Measurements from ENCODE around the gene TNN. TPM values are rescaled to one million over a fixed set of nuclear protein-coding genes. Genes with fewer than 3 reads are reported as not detected.
A peak's percentile ranks its signal among the peaks of the same experiment; 100 is the strongest.

Gene TNN
- total RNA-seq, 2 donors from 2014 or later, result 0.09 TPM; not detected in 1

DNA sequence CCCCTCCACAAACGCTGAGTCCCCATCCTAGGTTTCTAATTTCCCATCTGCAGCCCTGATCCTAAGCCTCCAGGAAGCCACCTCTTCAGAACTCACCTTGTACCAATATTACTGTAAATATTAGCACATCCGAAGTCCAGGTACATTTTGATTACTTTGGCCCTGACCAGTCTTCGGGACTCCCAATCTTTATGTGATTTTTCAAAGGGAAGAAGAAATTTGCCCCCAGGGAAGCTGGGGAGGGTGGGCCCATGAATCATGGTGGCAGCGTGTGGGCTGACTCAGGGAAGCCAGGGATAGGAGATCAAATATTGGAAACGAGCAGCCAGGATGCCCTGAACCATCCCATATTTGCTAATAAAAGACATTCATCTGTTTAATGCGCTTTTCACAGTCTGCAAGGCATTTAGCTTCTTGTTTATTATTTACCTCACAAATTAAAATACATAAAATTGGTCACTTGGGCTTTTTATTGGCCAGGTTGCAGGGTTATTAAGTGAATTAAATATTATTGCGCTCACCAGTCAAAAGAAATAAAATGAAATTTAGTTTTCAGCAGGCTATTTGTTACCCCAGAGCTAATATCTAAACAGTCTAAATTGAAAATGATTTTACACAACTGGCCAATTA is 78.4 kb downstream of the TNN start:
- H3K4me1 ChIP-seq (ENCODE audit: control insufficient read depth, insufficient read depth, low read length), result no peaks in the 10 kb centered on the region
- H3K4me1 Mint-ChIP-seq, result peaks cover 2% of the 10 kb centered on the region
- peaks cover 15% of the 10 kb centered on the region for H3K27me3 ChIP-seq (ENCODE audit: control insufficient read depth, insufficient read depth, low read length, poor library complexity, severe bottlenecking)
- no peaks in the 10 kb centered on the region for H3K36me3 ChIP-seq (ENCODE audit: control insufficient read depth, insufficient read depth, low read length)
- no peaks in the 10 kb centered on the region for H3K36me3 Mint-ChIP-seq (ENCODE audit: low read depth)
- no peaks in the 10 kb centered on the region for H3K9me3 Mint-ChIP-seq
- TF ChIP-seq, protein P1, sequence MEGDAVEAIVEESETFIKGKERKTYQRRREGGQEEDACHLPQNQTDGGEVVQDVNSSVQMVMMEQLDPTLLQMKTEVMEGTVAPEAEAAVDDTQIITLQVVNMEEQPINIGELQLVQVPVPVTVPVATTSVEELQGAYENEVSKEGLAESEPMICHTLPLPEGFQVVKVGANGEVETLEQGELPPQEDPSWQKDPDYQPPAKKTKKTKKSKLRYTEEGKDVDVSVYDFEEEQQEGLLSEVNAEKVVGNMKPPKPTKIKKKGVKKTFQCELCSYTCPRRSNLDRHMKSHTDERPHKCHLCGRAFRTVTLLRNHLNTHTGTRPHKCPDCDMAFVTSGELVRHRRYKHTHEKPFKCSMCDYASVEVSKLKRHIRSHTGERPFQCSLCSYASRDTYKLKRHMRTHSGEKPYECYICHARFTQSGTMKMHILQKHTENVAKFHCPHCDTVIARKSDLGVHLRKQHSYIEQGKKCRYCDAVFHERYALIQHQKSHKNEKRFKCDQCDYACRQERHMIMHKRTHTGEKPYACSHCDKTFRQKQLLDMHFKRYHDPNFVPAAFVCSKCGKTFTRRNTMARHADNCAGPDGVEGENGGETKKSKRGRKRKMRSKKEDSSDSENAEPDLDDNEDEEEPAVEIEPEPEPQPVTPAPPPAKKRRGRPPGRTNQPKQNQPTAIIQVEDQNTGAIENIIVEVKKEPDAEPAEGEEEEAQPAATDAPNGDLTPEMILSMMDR (conservative IDR thresholded peaks at IDR 0.05), result no peak
- no peak overlapping the region for H3K4me3 ChIP-seq (ENCODE audit: low read length)
- peaks cover 20% of the 10 kb centered on the region for H3K27me3 Mint-ChIP-seq (ENCODE audit: insufficient read depth)
- H3K9me3 ChIP-seq (ENCODE audit: control insufficient read depth, low read length), result no peaks in the 10 kb centered on the region
- peak overlapping the region; percentile 25 for H3K27ac ChIP-seq (ENCODE audit: low read depth, low read length)
- H3K4me3 Mint-ChIP-seq, result no peak overlapping the region
- 80 to 81% methylated on average over 3 to 6 of the region's 7 CpGs for WGBS, 2 experiments (ENCODE audit: insufficient coverage in 1 of 2, insufficient read length in 1 of 2)
- H3K27ac Mint-ChIP-seq, result no peak overlapping the region
- no peak overlapping the region for H3K9ac ChIP-seq (ENCODE audit: extremely low read depth, low read length, poor library complexity, severe bottlenecking)
- DNase-seq, result no peak

DNA sequence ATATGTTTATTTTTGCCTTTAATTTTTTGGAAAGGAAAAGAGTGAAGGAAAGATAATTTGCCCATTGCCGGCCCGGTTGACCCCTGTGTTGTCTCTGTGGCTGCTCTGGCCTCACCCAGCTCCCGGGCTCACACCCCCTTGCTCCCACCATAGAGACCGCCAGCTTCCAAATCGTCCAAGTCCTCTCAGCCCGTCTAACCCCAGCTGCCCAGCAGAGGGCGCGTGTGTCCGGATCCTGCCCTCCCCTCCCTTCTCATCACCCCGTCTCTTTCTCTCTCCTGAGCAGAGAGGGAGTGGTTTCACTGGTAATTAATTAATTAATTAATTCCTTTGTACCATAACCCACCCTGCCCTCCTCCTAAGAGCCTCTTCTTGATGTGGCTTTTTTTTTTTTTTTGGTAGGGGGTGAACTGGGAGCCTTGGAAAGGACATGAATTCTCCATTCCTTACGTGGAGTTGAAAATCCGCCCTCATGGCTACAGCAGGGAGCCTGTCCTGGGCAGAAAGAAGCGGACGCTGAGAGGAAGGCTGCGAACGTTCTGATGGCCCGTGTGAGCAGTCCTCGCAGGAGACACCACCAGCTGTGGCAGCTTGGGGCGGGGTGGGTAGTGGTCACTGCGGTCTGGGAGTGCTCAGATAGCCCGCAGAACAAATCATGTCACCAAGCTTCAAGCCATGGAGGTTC is 79.0 kb downstream of the TNN start:
- no peaks in the 10 kb centered on the region for H3K36me3 ChIP-seq (ENCODE audit: control insufficient read depth, insufficient read depth, low read length)
- TF ChIP-seq, protein P1 (conservative IDR thresholded peaks at IDR 0.05), result peak; percentile 91
- no peak overlapping the region for H3K27ac ChIP-seq (ENCODE audit: low read depth, low read length)
- Mint-ChIP-seq H3K27me3 (ENCODE audit: insufficient read depth) (peaks cover 27% of the 10 kb centered on the region), H3K36me3 (ENCODE audit: low read depth) (no peaks in the 10 kb centered on the region), H3K4me1 (peaks cover 2% of the 10 kb centered on the region), H3K4me3 (peak overlapping the region; percentile 45), H3K9me3 (no peaks in the 10 kb centered on the region), H3K27ac (no peak overlapping the region)
- 47 to 71% methylated on average over 9 to 19 of the region's 21 CpGs for WGBS, 2 experiments (ENCODE audit: insufficient coverage in 1 of 2, insufficient read length in 1 of 2)
- peak; percentile 96 for DNase-seq
- H3K27me3 ChIP-seq (ENCODE audit: control insufficient read depth, insufficient read depth, low read length, poor library complexity, severe bottlenecking), result peaks cover 22% of the 10 kb centered on the region
- H3K4me1 ChIP-seq (ENCODE audit: control insufficient read depth, insufficient read depth, low read length), result no peaks in the 10 kb centered on the region
- no peak overlapping the region for H3K9ac ChIP-seq (ENCODE audit: extremely low read depth, low read length, poor library complexity, severe bottlenecking)
- no peaks in the 10 kb centered on the region for H3K9me3 ChIP-seq (ENCODE audit: control insufficient read depth, low read length)
- no peak overlapping the region for H3K4me3 ChIP-seq (ENCODE audit: low read length)

DNA sequence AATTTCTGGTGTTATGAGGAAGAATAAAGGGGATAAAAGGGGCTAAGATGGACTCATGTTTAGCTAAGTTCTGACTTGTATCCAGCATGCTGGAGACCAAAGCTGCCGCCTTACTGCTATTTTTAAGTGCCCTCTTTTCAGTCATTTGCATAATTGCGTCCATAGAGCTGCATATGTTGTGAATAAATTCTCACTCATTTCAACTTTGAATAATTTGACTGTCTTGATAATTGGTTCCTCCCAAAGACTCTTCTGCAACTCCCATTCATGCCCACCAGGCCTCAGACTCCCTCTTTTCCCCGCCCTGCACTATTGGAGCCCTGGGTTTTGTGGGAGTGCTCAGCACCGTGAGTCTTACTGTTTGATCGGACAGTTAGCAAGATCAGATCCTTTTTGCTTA is 79.9 kb downstream of the TNN start:
- WGBS, 2 experiments (ENCODE audit: insufficient coverage in 1 of 2, insufficient read length in 1 of 2), result 65 to 95% methylated on average over 3 to 5 of the region's 5 CpGs
- TF ChIP-seq, protein P1 (conservative IDR thresholded peaks at IDR 0.05), result no peak
- peaks cover 4% of the 10 kb centered on the region for H3K4me1 Mint-ChIP-seq
- H3K4me3 ChIP-seq (ENCODE audit: low read length), result no peak overlapping the region
- H3K27me3 Mint-ChIP-seq (ENCODE audit: insufficient read depth), result peaks cover 36% of the 10 kb centered on the region
- H3K4me1 ChIP-seq (ENCODE audit: control insufficient read depth, insufficient read depth, low read length), result no peaks in the 10 kb centered on the region
- H3K9me3 ChIP-seq (ENCODE audit: control insufficient read depth, low read length), result no peaks in the 10 kb centered on the region
- no peaks in the 10 kb centered on the region for H3K9me3 Mint-ChIP-seq
- H3K27me3 ChIP-seq (ENCODE audit: control insufficient read depth, insufficient read depth, low read length, poor library complexity, severe bottlenecking), result peaks cover 29% of the 10 kb centered on the region
- H3K4me3 Mint-ChIP-seq, result no peak overlapping the region
- H3K36me3 Mint-ChIP-seq (ENCODE audit: low read depth), result no peaks in the 10 kb centered on the region
- H3K27ac Mint-ChIP-seq, result no peak overlapping the region
- H3K27ac ChIP-seq (ENCODE audit: low read depth, low read length), result no peak overlapping the region
- DNase-seq, result no peak
- no peaks in the 10 kb centered on the region for H3K36me3 ChIP-seq (ENCODE audit: control insufficient read depth, insufficient read depth, low read length)
- no peak overlapping the region for H3K9ac ChIP-seq (ENCODE audit: extremely low read depth, low read length, poor library complexity, severe bottlenecking)

All from endodermal cell (in vitro differentiated cells).